ENCODE results near the gene PRAC1.

PRAC1 gene

GRCh38 chr17:48746916-48747444, 24.7 kb upstream of the PRAC1 start:
- DNase-seq: no peak

- no peak for DNase-seq
Observed at GRCh38 chr17:48745381-48746275, 23.3 kb upstream of the PRAC1 start.

GRCh38 chr17:48740537-48740936, 18.2 kb upstream of the PRAC1 start:
- DNase-seq: no peak

- no peak for DNase-seq
Observed at GRCh38 chr17:48738803-48739526, 16.6 kb upstream of the PRAC1 start.

- no peak for DNase-seq
Observed at GRCh38 chr17:48738424-48738802, 16.1 kb upstream of the PRAC1 start.

- no peak for DNase-seq
Observed at GRCh38 chr17:48737330-48738043, 15.2 kb upstream of the PRAC1 start.

GRCh38 chr17:48735062-48735351, 12.7 kb upstream of the PRAC1 start:
- no peak for DNase-seq

GRCh38 chr17:48734333-48735061, 12.2 kb upstream of the PRAC1 start:
- no peak for DNase-seq

- DNase-seq: no peak
Observed at GRCh38 chr17:48733632-48734328, 11.5 kb upstream of the PRAC1 start.

- no peak for DNase-seq
Observed at GRCh38 chr17:48732688-48733629, 10.6 kb upstream of the PRAC1 start.

GRCh38 chr17:48731355-48731754, 9.0 kb upstream of the PRAC1 start:
- no peak for DNase-seq

GRCh38 chr17:48730240-48730550, 7.9 kb upstream of the PRAC1 start:
- DNase-seq: no peak

GRCh38 chr17:48729335-48730239, 7.3 kb upstream of the PRAC1 start:
- no peak for DNase-seq

GRCh38 chr17:48728232-48729231, 6.2 kb upstream of the PRAC1 start, which contains the start of gene HOXB13:
Gene HOXB13 (minus strand): TSS chr17:48728750. CDS start chr17:48728593, 157 bp downstream.
- DNase-seq: peak; percentile 56 to 69

GRCh38 chr17:48727415-48728175, 5.3 kb upstream of the PRAC1 start:
- DNase-seq: no peak

- DNase-seq: no peak
Observed at GRCh38 chr17:48726916-48727286, 4.6 kb upstream of the PRAC1 start.

GRCh38 chr17:48726114-48726915, 4.0 kb upstream of the PRAC1 start:
- no peak for DNase-seq
